Motor neuron (in vitro differentiated cells): ENCODE data around the gene HSD3B7. TPM values are rescaled to one million over a fixed set of nuclear protein-coding genes. Genes with fewer than 3 reads are reported as not detected.

Experiments
- ATAC-seq, 8 experiments: fragments of 200-7000 bp; cut with Tn5 transposase; replicated peaks in 6 of 8; 2 replicates each; pipeline ENCODE4 v1.8.0; 2021; ENCODE audit warnings: mild to moderate bottlenecking in 8 of 8, moderate library complexity in 8 of 8
- H3K27ac ChIP-seq, 2 donors: fragments of 250-450 bp; sonication (Bioruptor Pico); 2 replicates each; pipeline ENCODE4 v1.9.0; 2021; ENCODE audit warnings: antibody characterized with exemption in 2 of 2, mild to moderate bottlenecking in 2 of 2, moderate library complexity in 1 of 2
- H3K4me1 ChIP-seq, 2 donors: fragments of 250-450 bp; sonication (Bioruptor Pico); replicated peaks in 1 of 2; 2 replicates each; pipeline ENCODE4 v1.6.1; 2021; ENCODE audit warnings: antibody characterized with exemption in 2 of 2, mild to moderate bottlenecking in 2 of 2, moderate library complexity in 1 of 2
- H3K4me3 ChIP-seq, 5 donors: fragments of 250-450 bp; sonication (Bioruptor Pico); 2 replicates each; pipeline ENCODE4 v1.9.0; 2021; ENCODE audit warnings: antibody characterized with exemption in 5 of 5, mild to moderate bottlenecking in 5 of 5, moderate library complexity in 4 of 5
- WGBS, 10 experiments: fragments of 450-650 bp; shearing (Covaris generic); methylation state at CpG; one replicate each; pipeline ENCODE4 v1.0.0; 2022; 5-methylcytosine and 5-hydroxymethylcytosine counted together
- in situ Hi-C, 9 experiments: fragments of 400-800 bp; cut with MboI; loops; one replicate each; pipeline ENCODE4 v1.15.0; 2021; ENCODE audit warnings: low sequenced_read_pairs in 9 of 9, low pct_unique_long_range_greater_than_20kb in 2 of 9; ENCODE audit not compliant: unreplicated experiment in 9 of 9
- total RNA-seq, 8 experiments: library from RNA; unstranded; fragments of 300-600 nt; gene quantifications; 2 replicates each; pipeline versions ENCODE4 v1.2.3 to v1.2.4, GENCODE V29; 2022

Gene HSD3B7
- total RNA-seq, 8 experiments from 2014 or later: 0.67 to 68.7 (median 1.6) TPM

GRCh38 chr16:31022544-31023251 lies 37.7 kb downstream of the HSD3B7 start:
- H3K4me3 ChIP-seq: no peak overlapping the region
- no peak overlapping the region for H3K27ac ChIP-seq
- peak in 1 of 8 experiments; percentile 61 for ATAC-seq
- WGBS, 10 experiments: 60 to 94% (median 82%) methylated on average over 1 to 9 of the region's 12 CpGs; no CpG with 5 or more reads in 2 of the 10 experiments
- H3K4me1 ChIP-seq: no peaks in the 10 kb centered on the region
- in situ Hi-C loops: loop anchor here in 1 of 9 experiments (25.0 kb wide), 1 partner anchor 415 kb away; the partner anchor contains the start of genes COX6A2 and ZNF843

GRCh38 chr16:31023252-31023602 lies 38.2 kb downstream of the HSD3B7 start:
- H3K4me3 ChIP-seq: no peak overlapping the region
- H3K27ac ChIP-seq: no peak overlapping the region
- WGBS, 10 experiments: 70 to 100% (median 100%) methylated on average over 1 to 4 of the region's 4 CpGs; no CpG with 5 or more reads in 1 of the 10 experiments
- H3K4me1 ChIP-seq: no peaks in the 10 kb centered on the region
- in situ Hi-C loops: loop anchor here in 1 of 9 experiments (25.0 kb wide), 1 partner anchor 414 kb away; the partner anchor contains the start of genes COX6A2 and ZNF843
- ATAC-seq: no peak

- 59 to 98% (median 69%) methylated on average over 2 to 6 of the region's 6 CpGs for WGBS, 10 experiments
- H3K4me3 ChIP-seq: no peak overlapping the region
- H3K27ac ChIP-seq: no peak overlapping the region
- ATAC-seq: no peak
- in situ Hi-C loops: loop anchor here in 1 of 9 experiments (25.0 kb wide), 1 partner anchor 414 kb away; the partner anchor contains the start of genes COX6A2 and ZNF843
- no peaks in the 10 kb centered on the region for H3K4me1 ChIP-seq
These were observed 38.7 kb downstream of the HSD3B7 start for GRCh38 chr16:31023627-31024226.

GRCh38 chr16:31025339-31025738 lies 40.3 kb downstream of the HSD3B7 start:
- H3K4me3 ChIP-seq: no peak overlapping the region
- in situ Hi-C loops: no loop called here
- ATAC-seq: no peak
- no peaks in the 10 kb centered on the region for H3K4me1 ChIP-seq
- no peak overlapping the region for H3K27ac ChIP-seq
- 33 to 100% (median 65%) methylated on average over 1 to 3 of the region's 5 CpGs; no CpG with 5 or more reads in 2 of the 10 experiments for WGBS, 10 experiments

GRCh38 chr16:31029272-31029671 lies 44.3 kb downstream of the HSD3B7 start:
- in situ Hi-C loops: no loop called here
- ATAC-seq: no peak
- no peak overlapping the region for H3K27ac ChIP-seq
- WGBS, 10 experiments: 72 to 100% (median 97%) methylated on average over 1 to 4 of the region's 5 CpGs; no CpG with 5 or more reads in 4 of the 10 experiments
- no peak overlapping the region for H3K4me3 ChIP-seq
- peaks cover 4 to 7% of the 10 kb centered on the region in 2 donors for H3K4me1 ChIP-seq

- H3K4me1 ChIP-seq: peaks cover 4 to 9% of the 10 kb centered on the region in 2 donors
- no peak overlapping the region for H3K4me3 ChIP-seq
- ATAC-seq: no peak
- H3K27ac ChIP-seq: peak overlapping the region in 1 of 2 donors; percentile 95
- WGBS, 10 experiments: 33 to 80% methylated on average over 1 to 2 of the region's 4 CpGs; no CpG with 5 or more reads in 8 of the 10 experiments
- in situ Hi-C loops: no loop called here
These were observed 46.3 kb downstream of the HSD3B7 start for GRCh38 chr16:31031276-31031675.

GRCh38 chr16:31032736-31033708 lies 48.0 kb downstream of the HSD3B7 start, which contains the start of gene STX4:
Gene STX4, plus strand, starts transcription at chr16:31033558. Its CDS starts 248 bp downstream, at chr16:31033806.
- peak within 1 kb of the TSS; percentile 92 to 95 for H3K27ac ChIP-seq
- H3K4me1 ChIP-seq: peaks cover 4 to 9% of the 10 kb centered on the region in 2 donors
- ATAC-seq: peak; percentile 79 to 87 (median 82)
- 0 to 30% (median 0%) methylated on average over 2 to 13 of the region's 75 CpGs; no CpG with 5 or more reads in 3 of the 10 experiments for WGBS, 10 experiments
- in situ Hi-C loops: no loop called here
- H3K4me3 ChIP-seq: peak within 1 kb of the TSS; percentile 52 to 89 (median 73)

GRCh38 chr16:31033709-31034492 lies 48.9 kb downstream of the HSD3B7 start:
- H3K27ac ChIP-seq: peak overlapping the region in 1 of 2 donors; percentile 66
- in situ Hi-C loops: no loop called here
- H3K4me3 ChIP-seq: peak overlapping the region; percentile 52 to 89 (median 73)
- WGBS, 10 experiments: 0 to 1% (median 0%) methylated on average over 1 to 25 of the region's 47 CpGs; no CpG with 5 or more reads in 3 of the 10 experiments
- ATAC-seq: peak; percentile 22 to 72 (median 32)
- H3K4me1 ChIP-seq: peaks cover 4 to 9% of the 10 kb centered on the region in 2 donors

- WGBS, 10 experiments: 39 to 100% (median 50%) methylated on average over 2 of the region's 2 CpGs; no CpG with 5 or more reads in 7 of the 10 experiments
These were observed 51.7 kb downstream of the HSD3B7 start for GRCh38 chr16:31036691-31037090.

More at GRCh38 chr16:31036691-31037090, 51.7 kb downstream of the HSD3B7 start:
- peaks cover 4 to 9% of the 10 kb centered on the region in 2 donors for H3K4me1 ChIP-seq
- H3K27ac ChIP-seq: no peak overlapping the region
- in situ Hi-C loops: no loop called here
- H3K4me3 ChIP-seq: no peak overlapping the region
- no peak for ATAC-seq
